ENCODE data around the gene PLD2.

PLD2 gene

GRCh38 chr17:4785311-4786105 lies 21.4 kb upstream of the PLD2 start:
- no peak for DNase-seq
- peaks cover under 1% of the 10 kb centered on the region for H3K4me1 ChIP-seq (ENCODE audit: low read length)
- no peak overlapping the region for H3K4me3 ChIP-seq (ENCODE audit: low read length)
- TF ChIP-seq EZH2phosphoT487 (IDR thresholded peaks at IDR 0.05; ENCODE audit: low read length) (no peak), CTCF (IDR thresholded peaks at IDR 0.05; ENCODE audit: low read length) (no peak), EZH2 (optimal IDR thresholded peaks at IDR 0.05; ENCODE audit: low read depth, low read length) (no peak)
- peaks cover 55% of the 10 kb centered on the region for H3K27me3 ChIP-seq (replicated peaks; ENCODE audit: insufficient read depth, low read length)
- no peaks in the 10 kb centered on the region for H3F3A ChIP-seq (ENCODE audit: insufficient read depth, low read length)
- H3K27ac ChIP-seq (ENCODE audit: low read length), result no peak overlapping the region
- H4K20me1 ChIP-seq (ENCODE audit: insufficient read depth, low read length), result no peaks in the 10 kb centered on the region
- H3K36me3 ChIP-seq (replicated peaks; ENCODE audit: insufficient read depth, low read length), result no peaks in the 10 kb centered on the region
- H3K79me2 ChIP-seq (ENCODE audit: low read length), result no peaks in the 10 kb centered on the region
- no peak overlapping the region for H3K9ac ChIP-seq (ENCODE audit: low read length)
- no peaks in the 10 kb centered on the region for H3K9me3 ChIP-seq (replicated peaks; ENCODE audit: insufficient read depth, low read length)
- H3K9me2 ChIP-seq (replicated peaks; ENCODE audit: insufficient read depth, low read length), result no peaks in the 10 kb centered on the region
- H2AFZ ChIP-seq (ENCODE audit: low read length), result no peak overlapping the region
- H3K4me2 ChIP-seq (ENCODE audit: low read depth, low read length), result no peak overlapping the region

- Histone ChIP-seq H3K9me3 (replicated peaks; ENCODE audit: insufficient read depth, low read length) (no peaks in the 10 kb centered on the region), H4K20me1 (ENCODE audit: insufficient read depth, low read length) (no peaks in the 10 kb centered on the region), H3K4me2 (ENCODE audit: low read depth, low read length) (no peak within 1 kb of the TSS), H3K79me2 (ENCODE audit: low read length) (no peaks in the 10 kb centered on the region), H3K4me1 (ENCODE audit: low read length) (peaks cover 3% of the 10 kb centered on the region), H3K9me2 (replicated peaks; ENCODE audit: insufficient read depth, low read length) (no peaks in the 10 kb centered on the region), H3F3A (ENCODE audit: insufficient read depth, low read length) (no peaks in the 10 kb centered on the region), H3K27ac (ENCODE audit: low read length) (no peak within 1 kb of the TSS), H3K27me3 (replicated peaks; ENCODE audit: insufficient read depth, low read length) (peaks cover 55% of the 10 kb centered on the region), H3K9ac (ENCODE audit: low read length) (no peak within 1 kb of the TSS), H3K36me3 (replicated peaks; ENCODE audit: insufficient read depth, low read length) (no peaks in the 10 kb centered on the region), H2AFZ (ENCODE audit: low read length) (no peak within 1 kb of the TSS), H3K4me3 (ENCODE audit: low read length) (no peak within 1 kb of the TSS)
- TF ChIP-seq EZH2phosphoT487 (IDR thresholded peaks at IDR 0.05; ENCODE audit: low read length), result no peak
- no peak for TF ChIP-seq CTCF (IDR thresholded peaks at IDR 0.05; ENCODE audit: low read length)
- TF ChIP-seq EZH2 (optimal IDR thresholded peaks at IDR 0.05; ENCODE audit: low read depth, low read length), result no peak
- DNase-seq, result no peak
Measured at GRCh38 chr17:4786106-4786511, 20.8 kb upstream of the PLD2 start, which contains the start of gene VMO1. Gene VMO1 (minus strand): TSS chr17:4786364. CDS start chr17:4786352, 12 bp downstream.

GRCh38 chr17:4786516-4786915 lies 20.4 kb upstream of the PLD2 start:
- Histone ChIP-seq H3K4me1 (ENCODE audit: low read length) (peaks cover 3% of the 10 kb centered on the region), H3K9me2 (replicated peaks; ENCODE audit: insufficient read depth, low read length) (no peaks in the 10 kb centered on the region), H3K4me2 (ENCODE audit: low read depth, low read length) (no peak overlapping the region), H3K79me2 (ENCODE audit: low read length) (no peaks in the 10 kb centered on the region), H4K20me1 (ENCODE audit: insufficient read depth, low read length) (no peaks in the 10 kb centered on the region), H2AFZ (ENCODE audit: low read length) (no peak overlapping the region), H3K27ac (ENCODE audit: low read length) (no peak overlapping the region), H3F3A (ENCODE audit: insufficient read depth, low read length) (no peaks in the 10 kb centered on the region), H3K9ac (ENCODE audit: low read length) (no peak overlapping the region), H3K36me3 (replicated peaks; ENCODE audit: insufficient read depth, low read length) (no peaks in the 10 kb centered on the region), H3K9me3 (replicated peaks; ENCODE audit: insufficient read depth, low read length) (no peaks in the 10 kb centered on the region), H3K4me3 (ENCODE audit: low read length) (no peak overlapping the region), H3K27me3 (replicated peaks; ENCODE audit: insufficient read depth, low read length) (peaks cover 55% of the 10 kb centered on the region)
- TF ChIP-seq EZH2 (optimal IDR thresholded peaks at IDR 0.05; ENCODE audit: low read depth, low read length) (no peak), EZH2phosphoT487 (IDR thresholded peaks at IDR 0.05; ENCODE audit: low read length) (no peak), CTCF (IDR thresholded peaks at IDR 0.05; ENCODE audit: low read length) (no peak)
- no peak for DNase-seq
